Daoy (cell line): Measurements from ENCODE around the gene CTF1. TPM values are rescaled to one million over a fixed set of nuclear protein-coding genes. Genes with fewer than 3 reads are reported as not detected.
A peak's percentile ranks its signal among the peaks of the same experiment; 100 is the strongest.
"Not testable (repeated sequence)": the region's sequence is repeated elsewhere in the genome, so short reads cannot be mapped to it uniquely, and the experiment has no call there.

Experiments used
- DNase-seq: peaks from one replicate; pipeline ENCODE4 v3.0.0-alpha.2; 2015; ENCODE audit warnings: low read depth
- total RNA-seq: library from RNA; depleted of rRNA; stranded (reverse); fragments of >200 nt; shearing (Covaris generic); gene quantifications from 2 replicates; pipeline ENCODE4 v1.2.3, GENCODE V29; 2014

The CTF1 gene
- total RNA-seq, 1 experiment from 2014 or later = 0.46 TPM

DNA sequence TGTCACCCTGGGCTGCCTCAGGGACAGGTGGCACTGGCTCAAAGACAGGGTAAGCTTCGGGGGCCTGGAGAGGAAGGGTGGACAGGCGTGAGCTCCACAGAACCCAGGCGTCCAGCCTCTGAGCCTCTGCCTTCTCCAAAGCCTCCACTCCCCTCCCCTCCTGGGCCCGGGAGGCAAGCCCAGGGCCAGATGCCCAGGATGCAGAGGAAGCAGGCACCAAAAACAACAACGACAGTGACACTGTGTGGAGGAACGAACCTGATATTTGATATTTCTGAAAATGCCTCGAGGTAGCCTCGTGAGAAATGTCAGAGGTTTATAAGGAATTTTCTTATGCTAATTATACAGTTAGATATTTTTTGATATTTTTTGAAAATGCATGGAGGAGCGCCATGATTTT, 8.5 kb upstream of the CTF1 start:
- DNase-seq = no peak

- no peak for DNase-seq
These were observed 7.4 kb upstream of the CTF1 start for GRCh38 chr16:30888856-30889499.

GRCh38 chr16:30889721-30890120, 6.7 kb upstream of the CTF1 start:
- DNase-seq = no peak

DNA sequence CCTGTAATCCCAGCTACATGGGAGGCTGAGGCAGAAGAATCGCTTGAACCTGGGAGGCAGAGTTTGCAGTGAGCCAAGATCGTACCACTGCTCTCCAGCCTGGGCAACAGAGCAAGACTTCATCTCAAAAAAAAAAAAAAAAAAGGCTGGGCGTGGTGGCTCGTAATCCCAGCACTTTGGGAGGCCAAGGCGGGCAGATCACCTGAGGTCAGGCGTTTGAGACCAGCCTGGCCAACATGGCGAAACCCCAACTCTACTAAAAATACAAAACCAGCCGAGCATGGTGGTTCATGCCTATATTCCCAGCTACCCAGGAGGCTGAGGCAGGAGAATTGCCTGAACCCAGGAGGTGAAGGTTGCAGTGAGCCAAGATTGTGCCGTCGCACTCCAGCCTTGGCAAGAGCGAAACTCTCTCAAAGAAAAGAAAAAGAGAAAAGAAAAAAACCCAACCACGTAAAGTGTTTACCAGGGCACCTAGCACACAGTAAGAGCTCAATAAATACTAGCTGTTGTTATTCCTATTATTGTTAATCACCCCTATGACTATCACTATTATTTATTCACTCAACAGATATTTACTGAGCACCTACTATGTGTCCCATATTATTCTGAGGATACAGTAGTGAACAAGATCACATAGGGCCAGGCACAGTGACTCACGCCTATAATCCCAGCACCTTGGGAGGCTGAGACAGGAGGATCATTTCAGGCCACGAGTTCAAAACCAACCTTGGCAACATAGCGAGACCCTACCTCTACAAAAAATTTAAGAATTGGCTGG, 5.2 kb upstream of the CTF1 start:
- not testable (repeated sequence) for DNase-seq

- no peak for DNase-seq
These were observed 3.6 kb upstream of the CTF1 start for GRCh38 chr16:30892670-30893416.

- DNase-seq = no peak
These were observed 3.0 kb upstream of the CTF1 start for GRCh38 chr16:30893417-30893743.

DNA sequence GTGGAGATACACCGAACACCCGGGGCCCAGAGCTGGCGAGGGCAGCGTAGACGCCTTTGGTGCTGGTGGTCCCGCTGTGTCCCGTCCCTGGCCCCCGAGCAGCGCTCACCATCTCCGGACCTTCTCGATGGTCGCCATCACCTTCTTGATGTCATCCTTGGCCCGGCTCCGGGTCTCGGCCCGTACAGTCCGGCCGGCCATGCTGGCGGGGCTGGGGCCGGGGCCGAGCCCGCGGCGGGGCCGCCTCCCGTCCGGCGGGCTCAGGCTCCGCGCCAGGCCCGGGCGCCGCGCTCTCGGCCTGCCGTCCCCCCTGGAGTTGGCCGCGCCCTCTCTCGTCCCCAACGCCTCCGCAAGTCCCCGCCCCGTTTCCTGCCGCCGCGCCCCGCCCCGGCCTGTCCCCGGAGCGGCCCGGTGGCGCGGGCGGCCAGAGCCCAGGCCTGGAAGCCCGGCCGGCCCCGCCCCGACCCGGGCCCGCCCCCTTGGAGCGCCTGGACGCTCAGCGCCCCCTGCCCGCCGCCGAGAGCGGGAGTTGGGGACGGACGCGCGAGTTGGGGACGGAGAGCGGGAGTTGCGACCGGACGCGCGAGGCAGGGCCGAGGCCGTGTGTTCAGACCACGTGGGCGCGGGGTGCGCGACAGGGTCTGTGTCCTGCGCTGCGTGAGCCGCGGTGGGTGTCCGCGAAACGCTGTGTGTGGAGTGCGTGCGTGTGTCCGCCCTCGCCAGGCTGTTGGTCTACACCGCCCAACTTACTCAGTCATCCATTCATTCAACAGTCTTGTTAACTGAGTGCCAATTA, 2.5 kb upstream of the CTF1 start, which contains the start of gene BCL7C:
BCL7C (minus strand) TSS at position 334 of the 796 bp plus-strand sequence; CDS start at position 201, 133 bp downstream.
- DNase-seq = peak; percentile 92

DNA sequence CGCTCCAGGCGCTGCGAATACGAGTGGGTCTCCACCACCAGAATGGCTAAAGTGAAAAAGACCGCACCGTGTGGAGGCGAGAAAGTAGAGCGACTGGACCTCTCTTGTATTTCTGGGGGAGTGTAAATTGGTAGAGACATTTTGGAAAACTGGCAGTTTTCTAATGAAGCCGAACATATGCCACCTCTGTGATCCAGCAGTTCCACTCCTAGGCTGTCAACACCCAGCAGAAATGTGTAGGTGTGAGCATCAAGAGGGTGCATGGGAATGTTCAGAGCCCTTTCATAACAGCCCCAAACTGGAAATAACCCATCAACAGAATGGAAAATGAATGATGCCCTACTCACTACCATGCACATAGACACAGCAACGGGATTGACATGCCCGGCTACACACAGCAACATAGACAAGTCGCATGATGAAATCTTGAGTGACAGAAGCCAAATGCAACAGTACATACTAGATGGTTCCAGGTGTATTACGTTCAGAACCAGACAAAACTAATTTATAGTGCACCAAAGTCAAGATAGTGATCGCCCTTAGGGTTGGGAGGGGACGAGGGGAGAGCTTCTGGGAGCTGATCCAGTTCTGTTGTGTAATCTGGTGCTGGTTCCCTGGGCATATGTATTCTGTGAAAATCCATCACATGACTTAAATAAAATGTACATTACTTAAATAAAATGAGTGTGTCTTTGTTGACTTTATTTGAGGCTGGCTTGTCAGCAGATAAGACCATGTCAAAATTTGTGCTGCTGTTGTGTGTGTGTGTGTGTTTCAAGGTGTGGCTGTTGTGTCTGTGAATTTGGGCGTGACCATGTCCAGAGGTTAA, 1.7 kb upstream of the CTF1 start:
- no peak for DNase-seq

DNA sequence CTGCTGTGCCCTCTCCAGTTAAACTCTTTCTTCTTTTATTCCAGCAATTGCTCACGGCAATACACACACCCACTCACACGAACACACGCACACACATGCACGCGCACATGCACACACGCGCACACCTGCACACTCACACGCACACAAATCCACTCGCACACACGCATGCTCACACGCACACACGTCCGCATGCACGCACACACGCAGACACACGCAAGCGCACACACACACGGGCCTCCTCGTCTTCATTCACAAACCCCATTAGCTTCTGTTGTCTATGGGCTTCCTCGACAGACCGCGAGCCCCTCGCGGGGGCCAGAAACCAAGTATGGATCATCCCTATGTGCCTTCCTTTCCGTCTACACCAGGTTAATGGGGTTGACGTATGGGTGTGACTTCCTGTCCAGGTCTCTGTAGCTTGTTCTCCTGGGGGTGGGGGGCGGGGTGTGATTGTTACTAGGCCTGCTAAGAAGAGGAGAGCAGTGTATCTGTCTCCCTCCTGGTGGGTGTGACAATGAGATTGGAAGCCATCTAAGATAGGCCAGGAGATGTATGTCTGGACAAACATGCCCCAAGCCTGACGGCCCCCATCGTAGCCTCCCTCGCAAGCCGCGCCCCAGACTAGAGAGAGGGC, 670 bp upstream of the CTF1 start:
- no peak for DNase-seq

- DNase-seq = peak; percentile 92
These were observed 697 bp downstream of the CTF1 start for GRCh38 chr16:30896889-30897733.

- DNase-seq = no peak
These were observed 3.4 kb downstream of the CTF1 start for GRCh38 chr16:30899794-30900193.

- no peak for DNase-seq
These were observed 4.2 kb downstream of the CTF1 start for GRCh38 chr16:30900588-30900987.

DNA sequence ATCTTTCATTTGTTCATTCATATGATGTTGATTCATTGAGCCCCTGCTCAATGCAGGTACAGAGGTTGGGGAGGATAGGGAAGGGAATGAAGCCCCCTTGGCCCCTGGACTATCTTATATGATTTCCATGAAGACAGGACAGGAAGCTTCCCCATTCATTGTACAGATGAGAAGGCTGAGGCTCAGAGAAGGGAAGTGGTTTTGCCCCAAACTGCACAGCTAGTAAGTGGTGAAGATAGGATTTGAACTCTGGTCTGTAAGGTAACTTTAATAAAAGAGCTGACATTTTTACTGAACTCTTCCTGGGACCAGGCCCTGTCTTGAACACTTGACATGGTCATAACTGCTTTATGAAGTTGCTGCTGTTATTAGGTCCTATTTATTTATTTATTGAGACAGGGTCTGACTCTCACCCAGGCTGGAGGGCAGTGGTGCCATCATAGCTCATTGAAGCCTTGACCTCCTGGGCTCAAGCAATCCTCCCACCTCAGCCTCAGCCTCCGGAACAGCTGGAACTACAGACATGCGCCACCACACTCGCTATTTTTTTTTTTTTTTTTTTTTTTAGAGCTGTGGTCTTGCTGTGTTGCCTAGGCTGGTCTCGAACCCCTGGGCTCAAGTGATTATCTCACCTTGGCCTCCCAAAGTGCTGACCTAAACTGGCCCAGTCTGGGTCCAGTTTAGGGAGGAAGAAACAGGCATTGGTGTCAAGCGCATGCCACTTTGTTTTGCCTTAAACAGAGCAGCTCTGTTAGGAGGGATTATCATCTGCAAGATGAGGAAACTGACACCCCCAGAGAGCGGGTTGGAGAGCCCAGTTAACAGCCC, 5.0 kb downstream of the CTF1 start:
- no peak for DNase-seq

DNA sequence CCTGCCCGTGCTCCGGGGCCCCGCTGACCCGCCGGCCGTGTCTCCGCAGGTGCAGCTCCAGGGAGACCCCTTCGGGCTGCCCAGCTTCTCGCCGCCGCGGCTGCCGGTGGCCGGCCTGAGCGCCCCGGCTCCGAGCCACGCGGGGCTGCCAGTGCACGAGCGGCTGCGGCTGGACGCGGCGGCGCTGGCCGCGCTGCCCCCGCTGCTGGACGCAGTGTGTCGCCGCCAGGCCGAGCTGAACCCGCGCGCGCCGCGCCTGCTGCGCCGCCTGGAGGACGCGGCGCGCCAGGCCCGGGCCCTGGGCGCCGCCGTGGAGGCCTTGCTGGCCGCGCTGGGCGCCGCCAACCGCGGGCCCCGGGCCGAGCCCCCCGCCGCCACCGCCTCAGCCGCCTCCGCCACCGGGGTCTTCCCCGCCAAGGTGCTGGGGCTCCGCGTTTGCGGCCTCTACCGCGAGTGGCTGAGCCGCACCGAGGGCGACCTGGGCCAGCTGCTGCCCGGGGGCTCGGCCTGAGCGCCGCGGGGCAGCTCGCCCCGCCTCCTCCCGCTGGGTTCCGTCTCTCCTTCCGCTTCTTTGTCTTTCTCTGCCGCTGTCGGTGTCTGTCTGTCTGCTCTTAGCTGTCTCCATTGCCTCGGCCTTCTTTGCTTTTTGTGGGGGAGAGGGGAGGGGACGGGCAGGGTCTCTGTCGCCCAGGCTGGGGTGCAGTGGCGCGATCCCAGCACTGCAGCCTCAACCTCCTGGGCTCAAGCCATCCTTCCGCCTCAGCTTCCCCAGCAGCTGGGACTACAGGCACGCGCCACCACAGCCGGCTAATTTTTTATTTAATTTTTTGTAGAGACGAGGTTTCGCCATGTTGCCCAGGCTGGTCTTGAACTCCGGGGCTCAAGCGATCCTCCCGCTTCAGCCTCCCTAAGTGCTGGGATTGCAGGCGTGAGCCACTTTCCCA, 5.9 kb downstream of the CTF1 start:
- peak; percentile 70 for DNase-seq

- no peak for DNase-seq
These were observed 6.6 kb downstream of the CTF1 start for GRCh38 chr16:30903002-30903401.

DNA sequence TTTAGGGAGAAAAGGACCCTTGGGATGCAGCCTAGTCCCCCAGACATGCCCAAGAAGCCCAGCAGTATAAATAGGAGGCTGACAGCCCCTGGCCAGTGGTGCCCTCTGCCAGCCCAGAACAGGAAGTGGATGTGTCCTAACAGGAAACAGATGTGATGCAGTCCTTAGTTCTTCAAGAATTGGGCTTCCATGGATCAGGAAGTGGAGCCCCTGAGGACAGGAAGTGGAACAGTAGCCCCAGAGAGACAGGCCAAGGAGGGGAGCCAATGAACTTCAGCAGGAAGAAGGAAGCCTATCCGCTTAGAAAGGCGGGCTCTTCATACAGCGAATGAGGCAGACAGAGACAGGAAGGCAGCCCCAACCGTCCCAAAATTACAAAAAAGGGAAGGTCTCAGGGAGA, 7.2 kb downstream of the CTF1 start:
- DNase-seq = no peak

- DNase-seq = no peak
These were observed 7.8 kb downstream of the CTF1 start for GRCh38 chr16:30904114-30904780.
